K562 (cell line): ENCODE results near the gene NCAM2. TPM values are rescaled to one million over a fixed set of nuclear protein-coding genes. Genes with fewer than 3 reads are reported as not detected.
A peak's percentile ranks its signal among the peaks of the same experiment; 100 is the strongest.

ENCODE experiments used
- ATAC-seq: fragments of 200-7000 bp; cut with Tn5 transposase; 3 replicates; pipeline ENCODE4 v1.9.1; 2020; ENCODE audit warnings: moderate library complexity
- BruUV-seq: library from RNA; stranded (reverse); fragments of 400-500 nt; replicated peaks from 2 replicates; lab custom pipeline; 2021; lab: Mats Ljungman, UMichigan
- CTCF ChIA-PET: fragments of 300-600 bp; formaldehyde crosslinking; extraction: SDS; loops from one replicate; lab custom pipeline; 2021; ENCODE audit warnings: low intra/inter-chr PET ratio; lab: Yijun Ruan, JAX
- POLR2A ChIA-PET: fragments of 300-600, 350-650 bp; sonication (Branson Sonifier 250); formaldehyde crosslinking; extraction: SDS; loops from one replicate; lab custom pipeline; 2021; ENCODE audit warnings: antibody characterized with exemption, inconsistent platforms; lab: Yijun Ruan, JAX
- DNase-seq, 4 experiments: peaks; one replicate each; pipeline versions ENCODE4 v3.0.0 to v3.0.0-alpha.2; 2011 to 2018; ENCODE audit warnings: low spot score in 3 of 4, mixed read lengths in 3 of 4; ENCODE audit errors: extremely low read depth in 1 of 4
- FAIRE-seq: peaks from 2 replicates; lab custom pipeline; 2011; peaks lifted over from hg19 to GRCh38; lab: Jason Lieb, UNC
- H2AFZ ChIP-seq: 2 replicates; pipeline ENCODE4 v1.6.0; 2011; ENCODE audit warnings: low read depth, low read length, control low read depth, inconsistent platforms
- H3K27ac ChIP-seq: fragments of 200-600 bp; 3 replicates; pipeline ENCODE4 v1.8.0; 2011; ENCODE audit warnings: low read depth, mild to moderate bottlenecking, control low read depth, inconsistent platforms, low read length, moderate library complexity, mixed read lengths; ENCODE audit errors: extremely low read depth
- H3K27me3 ChIP-seq, 2 experiments: fragments of 300-600 bp in 1 of 2; 2 replicates in 1 of 2; 3 replicates in 1 of 2; pipeline versions ENCODE4 v1.6.0 to v1.8.0; 2011; ENCODE audit warnings: inconsistent platforms in 2 of 2, low read length in 2 of 2, mild to moderate bottlenecking in 1 of 2, mixed read lengths in 1 of 2, moderate library complexity in 1 of 2; ENCODE audit not compliant: control insufficient read depth in 2 of 2, insufficient read depth in 2 of 2
- H3K36me3 ChIP-seq: fragments of 300-600 bp; 3 replicates; pipeline ENCODE4 v1.8.0; 2011; ENCODE audit warnings: mild to moderate bottlenecking, low read length, inconsistent platforms; ENCODE audit not compliant: control insufficient read depth, insufficient read depth
- H3K4me1 ChIP-seq, 2 experiments: fragments of 200-600 bp in 1 of 2; replicated peaks in 1 of 2; 2 replicates in 1 of 2; 3 replicates in 1 of 2; pipeline versions ENCODE4 v1.5.1 to v1.8.0; 2011; ENCODE audit warnings: inconsistent platforms in 2 of 2, low read length in 2 of 2, mild to moderate bottlenecking in 1 of 2, mixed read lengths in 1 of 2, moderate library complexity in 1 of 2; ENCODE audit not compliant: control insufficient read depth in 2 of 2, insufficient read depth in 2 of 2
- H3K4me2 ChIP-seq: 2 replicates; pipeline ENCODE4 v1.6.1; 2011; ENCODE audit warnings: low read length, control low read depth, inconsistent platforms, mixed read lengths; ENCODE audit not compliant: insufficient read depth
- H3K4me3 ChIP-seq: fragments of 200-600 bp; sonication (generic), shearing (Covaris generic); 2 replicates; pipeline ENCODE4 v1.5.1; 2016; ENCODE audit warnings: control low read depth, inconsistent platforms
- H3K79me2 ChIP-seq: fragments of 200-600 bp; 3 replicates; pipeline ENCODE4 v1.8.0; 2011; ENCODE audit warnings: low read length, inconsistent platforms; ENCODE audit not compliant: control insufficient read depth, insufficient read depth
- H3K9ac ChIP-seq, 2 experiments: 2 replicates each; pipeline versions ENCODE4 v1.6.0 to v1.6.1; 2011; ENCODE audit warnings: low read depth in 2 of 2, low read length in 2 of 2, control low read depth in 1 of 2, inconsistent platforms in 1 of 2, mild to moderate bottlenecking in 1 of 2, mixed read lengths in 1 of 2; ENCODE audit not compliant: insufficient read depth in 1 of 2
- H3K9me1 ChIP-seq: one replicate; pipeline ENCODE4 v1.6.0; 2011; ENCODE audit warnings: inconsistent platforms, mild to moderate bottlenecking, low read length, moderate library complexity; ENCODE audit not compliant: control insufficient read depth, insufficient read depth
- H3K9me3 ChIP-seq: replicated peaks from 2 replicates; pipeline ENCODE4 v1.5.1; 2011; ENCODE audit warnings: low read depth, low read length, inconsistent platforms; ENCODE audit not compliant: control insufficient read depth, insufficient read depth
- H4K20me1 ChIP-seq: replicated peaks from 2 replicates; pipeline ENCODE4 v1.6.1; 2011; ENCODE audit warnings: low read length, inconsistent platforms, mixed read lengths; ENCODE audit not compliant: control insufficient read depth, insufficient read depth
- ARID1B ChIP-seq: fragments of 450-650 bp; IDR thresholded peaks from 2 replicates; pipeline ENCODE4 v1.6.1; 2016; ENCODE audit warnings: antibody characterized with exemption, mild to moderate bottlenecking, inconsistent platforms
- C11orf30 ChIP-seq: fragments of 450-650 bp; IDR thresholded peaks from 2 replicates; pipeline ENCODE4 v1.6.1; 2016; ENCODE audit warnings: low read depth, mild to moderate bottlenecking
- MAFG ChIP-seq: fragments of 450-650 bp; conservative IDR thresholded peaks from 2 replicates; pipeline ENCODE4 v1.6.1; 2016; ENCODE audit warnings: missing genetic modification characterization, missing compliant biosample characterization
- SMARCA4 ChIP-seq: fragments of 450-650 bp; IDR thresholded peaks from 2 replicates; pipeline ENCODE4 v1.6.1; 2016
- SMARCC2 ChIP-seq: fragments of 450-650 bp; IDR thresholded peaks from 2 replicates; pipeline ENCODE4 v1.6.1; 2017; ENCODE audit warnings: antibody characterized with exemption, moderate library complexity, mild to moderate bottlenecking, low read depth
- ZBTB40 ChIP-seq, 2 experiments: fragments of 450-650 bp in 1 of 2; sonication (generic) in 1 of 2; formaldehyde crosslinking in 1 of 2; IDR thresholded peaks; 2 replicates each; pipeline versions ENCODE4 v1.7.1 to v1.9.0; 2016 to 2022; ENCODE audit warnings: inconsistent platforms in 1 of 2, mild to moderate bottlenecking in 1 of 2, missing genetic modification reagents in 1 of 2
- ZNF316 ChIP-seq: fragments of 450-650 bp; IDR thresholded peaks from 2 replicates; pipeline ENCODE4 v1.6.1; 2016
- ZNF592 ChIP-seq: fragments of 450-650 bp; IDR thresholded peaks from 2 replicates; pipeline ENCODE4 v1.6.1; 2017; ENCODE audit warnings: antibody characterized with exemption, mild to moderate bottlenecking
- ZSCAN29 ChIP-seq: fragments of 450-650 bp; IDR thresholded peaks from 2 replicates; pipeline ENCODE4 v1.6.1; 2017
- WGBS: fragments of 100-300 bp; shearing (Covaris generic); methylation state at CpG from one replicate; pipeline ENCODE4 v1.1.6; 2016; ENCODE audit warnings: low coverage, mixed read lengths; ENCODE audit not compliant: insufficient coverage; ENCODE audit errors: missing lambda C conversion rate; 5-methylcytosine and 5-hydroxymethylcytosine counted together
- in situ Hi-C: fragments of 300-500 bp; cut with MboI; formaldehyde crosslinking; loops from 4 replicates; pipeline ENCODE4 v1.15.0; 2018; ENCODE audit warnings: inconsistent platforms, mixed read lengths
- intact Hi-C: fragments of 100-400 bp; cut with micrococcal nuclease; formaldehyde crosslinking; loops from 2 replicates; pipeline ENCODE4 v1.14.2; 2022
- polyA plus RNA-seq, 8 experiments: library from polyadenylated mRNA; depleted of rRNA in 4 of 8; stranded (reverse) in 5 of 8; unstranded in 3 of 8; fragments of >200 nt; fragmentation: Nextera tagmentation in 2 of 8; fragmentation: Illumina TruSeq in 1 of 8; extraction: Ambion mirVana in 2 of 8; extraction: Trizol in 1 of 8; gene quantifications; 2 replicates each; pipeline versions ENCODE4 v1.2.1 to v1.2.3, GENCODE V29; 2011 to 2014; ENCODE audit warnings: inconsistent platforms in 1 of 8, missing spikeins in 1 of 8
- total RNA-seq, 7 experiments: library from RNA; depleted of rRNA in 6 of 7; stranded (reverse); fragments of >200 nt in 6 of 7; fragmentation: Illumina TruSeq in 2 of 7; extraction: Trizol in 2 of 7; gene quantifications; 2 replicates each; pipeline versions ENCODE4 v1.2.1 to v1.2.3, GENCODE V29; 2011 to 2021; ENCODE audit warnings: low replicate concordance in 1 of 7

NCAM2 gene
- total and polyA plus RNA-seq, 9 of the 15 experiments (the other 6 are each of a cell fraction or from before 2014, with no cell fraction given) = 14.0 to 58.2 (median 27.8) TPM

DNA sequence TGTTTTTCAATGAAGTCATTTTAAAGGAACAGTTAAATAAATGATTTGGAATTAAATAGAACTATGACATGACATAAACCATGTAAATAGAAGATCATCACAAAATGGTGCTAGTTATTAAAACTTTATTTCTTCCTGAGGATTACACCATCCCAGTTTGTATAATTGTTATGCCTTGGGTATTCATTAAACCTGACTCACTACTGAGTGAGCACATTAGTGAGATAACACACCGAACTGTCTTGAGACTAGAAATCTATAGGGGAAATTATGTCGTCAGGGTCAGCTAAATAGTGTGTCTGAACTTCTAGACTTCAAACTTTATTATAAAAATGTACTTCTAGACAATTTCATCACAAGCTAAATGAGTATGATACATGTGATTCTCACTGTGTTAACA, 189.4 kb downstream of the NCAM2 start:
- H3K79me2 ChIP-seq = peaks cover 98% of the 10 kb centered on the region
- CTCF ChIA-PET = no interaction called here
- whole genome bisulfite sequencing = 0% methylated on average over 2 of the region's 2 CpGs
- H3K4me3 ChIP-seq = peak overlapping the region; percentile 13; the same call in 1 of the 2 replicates
- no peak for FAIRE-seq
- H3K4me2 ChIP-seq = peak overlapping the region; percentile 73
- H3K27ac ChIP-seq = peak overlapping the region; percentile 60; the same call in 2 of the 3 replicates
- H4K20me1 ChIP-seq = no peaks in the 10 kb centered on the region
- no peaks in the 10 kb centered on the region for H3K36me3 ChIP-seq
- peak in 1 of 4 experiments; percentile 46 for DNase-seq
- in situ Hi-C loops = no loop called here
- peaks cover 2 to 25% of the 10 kb centered on the region in 2 experiments; a peak in 2 of 5 replicates for H3K4me1 ChIP-seq
- intact Hi-C loops = no loop called here
- H3K27me3 ChIP-seq = no peaks in the 10 kb centered on the region
- peak overlapping the region in 1 of 2 experiments; percentile 49; a peak in 2 of 4 replicates for H3K9ac ChIP-seq
- BruUV-seq = no TSS peak
- no peaks in the 10 kb centered on the region for H3K9me3 ChIP-seq
- no peaks in the 10 kb centered on the region for H3K9me1 ChIP-seq
- H2AFZ ChIP-seq = peak overlapping the region; percentile 28; the same call in 1 of the 2 replicates
- POLR2A ChIA-PET = interaction anchor here (1.5 kb wide), 1 partner anchor 8 kb away, joined by 7 read pairs; no protein-coding TSS in a partner anchor
- peak; percentile 56 for ATAC-seq
- TF ChIP-seq C11orf30 (0 out of 2 replicates have a peak, but pooled peaks have one; percentile 26), SMARCC2 (0 out of 2 replicates have a peak, but pooled peaks have one; percentile 41), SMARCA4 (peak; percentile 40; the same call in 1 of the 2 replicates), ARID1B (peak; percentile 25; the same call in 1 of the 2 replicates), ZBTB40 (IDR thresholded peaks at IDR 0.05) (peak; percentile 53; the same call in 1 of the 2 replicates), ZBTB40 (CRISPR knock-in tag; IDR thresholded peaks at IDR 0.05) (no peak), ZNF592 (peak; percentile 41; the same call in 1 of the 2 replicates), MAFG (peak; percentile 46), ZNF316 (peak; percentile 31; the same call in 1 of the 2 replicates), ZSCAN29 (no peak)
